Kidney (tissue), 14 donors: ENCODE measurements around the gene COL25A1. TPM values are rescaled to one million over a fixed set of nuclear protein-coding genes. Genes with fewer than 3 reads are reported as not detected.

Experiments used
- DNase-seq, 5 donors: peaks; one replicate each; pipeline ENCODE4 v3.0.0-alpha.2; 2013 to 2020
- FAIRE-seq: peaks from 2 replicates; lab custom pipeline; 2012; peaks lifted over from hg19 to GRCh38; lab: Jason Lieb, UNC
- H3K27ac ChIP-seq, 2 donors: one replicate each; pipeline ENCODE4 v1.7.0; 2013; ENCODE audit warnings: low read depth in 2 of 2, low read length in 2 of 2, inconsistent platforms in 1 of 2
- H3K27me3 ChIP-seq: one replicate; pipeline ENCODE4 v1.7.1; 2013; ENCODE audit warnings: low read length, inconsistent platforms; ENCODE audit not compliant: control insufficient read depth, insufficient read depth
- H3K36me3 ChIP-seq, 3 donors: one replicate each; pipeline versions ENCODE4 v1.7.0 to v1.7.1; 2013; ENCODE audit warnings: low read length in 3 of 3, control low read depth in 1 of 3, inconsistent platforms in 1 of 3; ENCODE audit not compliant: insufficient read depth in 3 of 3, control insufficient read depth in 2 of 3
- H3K4me1 ChIP-seq, 3 donors: one replicate each; pipeline versions ENCODE4 v1.7.0 to v1.7.1; 2013; ENCODE audit warnings: low read length in 3 of 3, inconsistent platforms in 1 of 3, low read depth in 1 of 3; ENCODE audit not compliant: control insufficient read depth in 2 of 3, insufficient read depth in 2 of 3
- H3K4me3 ChIP-seq, 3 donors: one replicate each; pipeline versions ENCODE4 v1.7.0 to v1.8.1; 2013; ENCODE audit warnings: low read length in 3 of 3, control low read depth in 1 of 3, inconsistent platforms in 1 of 3
- H3K9ac ChIP-seq, 3 donors: one replicate each; pipeline versions ENCODE4 v1.7.0 to v1.7.1; 2013; ENCODE audit warnings: low read length in 3 of 3, control low read depth in 1 of 3, inconsistent platforms in 1 of 3
- H3K9me3 ChIP-seq, 3 donors: one replicate each; pipeline versions ENCODE4 v1.7.0 to v1.7.1; 2013; ENCODE audit warnings: low read length in 3 of 3, control low read depth in 1 of 3, inconsistent platforms in 1 of 3; ENCODE audit not compliant: control insufficient read depth in 2 of 3, insufficient read depth in 1 of 3
- CTCF ChIP-seq: IDR thresholded peaks from 3 replicates; pipeline ENCODE4 v1.5.1; 2012; ENCODE audit warnings: mild to moderate bottlenecking, moderate library complexity, borderline replicate concordance; ENCODE audit not compliant: insufficient read depth; ENCODE audit errors: extremely low read depth
- intact Hi-C: fragments of 100-400 bp; cut with DNase I; formaldehyde crosslinking; loops from one replicate; pipeline ENCODE4 v1.11.1; 2022
- polyA plus RNA-seq: library from polyadenylated mRNA; stranded (reverse); fragments of 350-450 nt; fragmentation: Illumina TruSeq; extraction: RNeasy Lipid Tissue Mini Kit (QIAGEN cat#74804); gene quantifications from one replicate; pipeline ENCODE4 v1.2.3, GENCODE V29; 2014; ENCODE audit warnings: low read depth, low replicate concordance; ENCODE audit not compliant: insufficient read depth
- total RNA-seq: library from RNA; stranded (reverse); fragmentation: NEBNext Ultra II Directional; extraction: Animal tissue kit (Norgen Biotek cat#: 25700); gene quantifications from one replicate; pipeline ENCODE4 v1.2.1, GENCODE V29; 2021
- donor health status: control.
- donor health status: control.
- donor health status: control.
- donor health status: control.
- donor health status: control.
- donor health status: DM: yes; HTN: yes; CAD: no.
- donor health status: Normal renal cell carcinoma (clear cell type).

COL25A1 gene
- total and polyA plus RNA-seq, 2 donors from 2014 or later, result 0.52 to 2.3 TPM

- intact Hi-C loops, result no loop called here
- H3K27ac ChIP-seq, result no peak overlapping the region
- H3K4me3 ChIP-seq, result no peak overlapping the region
- H3K9me3 ChIP-seq, result peaks cover 0 to 3% (median 3%) of the 10 kb centered on the region in 3 donors
- no peaks in the 10 kb centered on the region for H3K36me3 ChIP-seq
- no peaks in the 10 kb centered on the region for H3K4me1 ChIP-seq
- no peak for TF ChIP-seq CTCF
- DNase-seq, result no peak
- no peak for FAIRE-seq
- no peaks in the 10 kb centered on the region for H3K27me3 ChIP-seq
- H3K9ac ChIP-seq, result no peak overlapping the region
These were observed 275.4 kb downstream of the COL25A1 start for GRCh38 chr4:109027016-109027500.

- Histone ChIP-seq H3K27ac (no peak overlapping the region), H3K36me3 (no peaks in the 10 kb centered on the region), H3K9ac (no peak overlapping the region), H3K4me1 (no peaks in the 10 kb centered on the region), H3K27me3 (no peaks in the 10 kb centered on the region), H3K9me3 (peaks cover 0 to 3% (median 3%) of the 10 kb centered on the region in 3 donors), H3K4me3 (no peak overlapping the region)
- TF ChIP-seq CTCF, result no peak
- DNase-seq (no peak), FAIRE-seq (no peak)
- intact Hi-C loops, result no loop called here
These were observed 275.9 kb downstream of the COL25A1 start for GRCh38 chr4:109026588-109026987.

GRCh38 chr4:109025471-109026076 lies 276.9 kb downstream of the COL25A1 start:
- Histone ChIP-seq H3K27ac (no peak overlapping the region), H3K9me3 (peaks cover 0 to 3% (median 3%) of the 10 kb centered on the region in 3 donors), H3K36me3 (no peaks in the 10 kb centered on the region), H3K4me1 (no peaks in the 10 kb centered on the region), H3K27me3 (no peaks in the 10 kb centered on the region), H3K9ac (no peak overlapping the region), H3K4me3 (no peak overlapping the region)
- intact Hi-C loops, result no loop called here
- no peak for TF ChIP-seq CTCF
- DNase-seq (no peak), FAIRE-seq (no peak)
